Fibroblast of peridontal ligament (primary cell): ENCODE measurements around the gene FTHL17.

Experiments
- DNase-seq: peaks from one replicate; pipeline ENCODE4 v3.0.0-alpha.2; 2010; ENCODE audit errors: extremely low read depth

The FTHL17 gene

GRCh38 chrX:31038575-31039326 lies 33.1 kb downstream of the FTHL17 start:
- peak; percentile 47 for DNase-seq

- peak; percentile 39 for DNase-seq
Observed at GRCh38 chrX:31036895-31037294, 34.9 kb downstream of the FTHL17 start.

- DNase-seq = no peak
Observed at GRCh38 chrX:31027351-31027750, 44.5 kb downstream of the FTHL17 start.

- DNase-seq = no peak
Observed at GRCh38 chrX:31024866-31025265, 47.0 kb downstream of the FTHL17 start.

- no peak for DNase-seq
Observed at GRCh38 chrX:31021537-31021936, 50.3 kb downstream of the FTHL17 start.
